ENCODE data around the gene GRM7.

GRM7 gene

DNA sequence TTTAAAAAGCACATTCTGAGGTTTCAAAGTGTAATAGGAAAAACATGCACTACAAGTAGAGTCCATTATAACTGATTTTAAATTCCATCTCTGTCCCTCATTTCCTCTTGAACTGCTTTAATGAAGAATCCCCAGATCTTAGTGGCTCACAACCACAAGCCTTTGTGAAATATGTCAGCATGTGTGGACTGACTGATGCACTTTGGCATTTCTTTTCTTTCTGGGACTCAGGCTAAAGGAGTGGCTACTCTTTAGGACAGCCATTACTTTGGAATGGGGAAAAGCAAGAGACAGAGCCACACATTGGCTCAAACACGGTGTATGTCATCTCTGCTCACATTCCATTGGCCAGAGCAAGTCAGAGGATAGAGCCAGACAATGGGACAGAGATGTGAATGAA lies 139.6 kb downstream of the GRM7 start:
- H3K4me1 ChIP-seq (ENCODE audit: control insufficient read depth in 1 of 2, insufficient read depth in 1 of 2, low read depth in 1 of 2, low read length in 1 of 2) = no peaks in the 10 kb centered on the region
- no peak overlapping the region for H3K27ac ChIP-seq
- H3K9me3 ChIP-seq = no peaks in the 10 kb centered on the region
- no peaks in the 10 kb centered on the region for H3K36me3 ChIP-seq
- TF ChIP-seq, protein P1, sequence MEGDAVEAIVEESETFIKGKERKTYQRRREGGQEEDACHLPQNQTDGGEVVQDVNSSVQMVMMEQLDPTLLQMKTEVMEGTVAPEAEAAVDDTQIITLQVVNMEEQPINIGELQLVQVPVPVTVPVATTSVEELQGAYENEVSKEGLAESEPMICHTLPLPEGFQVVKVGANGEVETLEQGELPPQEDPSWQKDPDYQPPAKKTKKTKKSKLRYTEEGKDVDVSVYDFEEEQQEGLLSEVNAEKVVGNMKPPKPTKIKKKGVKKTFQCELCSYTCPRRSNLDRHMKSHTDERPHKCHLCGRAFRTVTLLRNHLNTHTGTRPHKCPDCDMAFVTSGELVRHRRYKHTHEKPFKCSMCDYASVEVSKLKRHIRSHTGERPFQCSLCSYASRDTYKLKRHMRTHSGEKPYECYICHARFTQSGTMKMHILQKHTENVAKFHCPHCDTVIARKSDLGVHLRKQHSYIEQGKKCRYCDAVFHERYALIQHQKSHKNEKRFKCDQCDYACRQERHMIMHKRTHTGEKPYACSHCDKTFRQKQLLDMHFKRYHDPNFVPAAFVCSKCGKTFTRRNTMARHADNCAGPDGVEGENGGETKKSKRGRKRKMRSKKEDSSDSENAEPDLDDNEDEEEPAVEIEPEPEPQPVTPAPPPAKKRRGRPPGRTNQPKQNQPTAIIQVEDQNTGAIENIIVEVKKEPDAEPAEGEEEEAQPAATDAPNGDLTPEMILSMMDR (IDR thresholded peaks at IDR 0.05) = no peak
- no peaks in the 10 kb centered on the region for H3K27me3 ChIP-seq
- no peak overlapping the region for H3K4me3 ChIP-seq (ENCODE audit: low read depth in 1 of 2, low read length in 1 of 2)

DNA sequence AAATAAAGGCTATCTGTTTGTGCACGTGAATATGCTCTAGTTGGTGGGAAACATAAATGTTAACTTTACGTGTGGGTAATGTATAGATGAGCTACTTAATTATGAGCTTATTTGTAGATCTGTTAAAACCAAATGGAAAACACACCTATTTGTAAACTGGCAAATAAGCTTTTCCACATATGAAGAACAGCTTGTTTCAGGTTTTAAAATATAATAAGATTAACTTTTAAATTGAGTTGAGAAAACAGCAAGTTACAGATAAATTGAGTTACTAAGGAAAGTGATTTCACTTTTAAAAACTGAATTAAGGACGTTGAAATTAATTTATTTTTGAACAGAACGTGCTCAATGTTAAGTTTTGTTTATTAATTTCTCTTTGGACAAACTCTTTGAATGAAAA lies 140.5 kb downstream of the GRM7 start:
- no peaks in the 10 kb centered on the region for H3K27me3 ChIP-seq
- no peaks in the 10 kb centered on the region for H3K36me3 ChIP-seq
- H3K4me3 ChIP-seq (ENCODE audit: low read depth in 1 of 2, low read length in 1 of 2) = no peak overlapping the region
- TF ChIP-seq, protein P1 (IDR thresholded peaks at IDR 0.05) = no peak
- H3K27ac ChIP-seq = no peak overlapping the region
- no peaks in the 10 kb centered on the region for H3K9me3 ChIP-seq
- no peaks in the 10 kb centered on the region for H3K4me1 ChIP-seq (ENCODE audit: control insufficient read depth in 1 of 2, insufficient read depth in 1 of 2, low read depth in 1 of 2, low read length in 1 of 2)

DNA sequence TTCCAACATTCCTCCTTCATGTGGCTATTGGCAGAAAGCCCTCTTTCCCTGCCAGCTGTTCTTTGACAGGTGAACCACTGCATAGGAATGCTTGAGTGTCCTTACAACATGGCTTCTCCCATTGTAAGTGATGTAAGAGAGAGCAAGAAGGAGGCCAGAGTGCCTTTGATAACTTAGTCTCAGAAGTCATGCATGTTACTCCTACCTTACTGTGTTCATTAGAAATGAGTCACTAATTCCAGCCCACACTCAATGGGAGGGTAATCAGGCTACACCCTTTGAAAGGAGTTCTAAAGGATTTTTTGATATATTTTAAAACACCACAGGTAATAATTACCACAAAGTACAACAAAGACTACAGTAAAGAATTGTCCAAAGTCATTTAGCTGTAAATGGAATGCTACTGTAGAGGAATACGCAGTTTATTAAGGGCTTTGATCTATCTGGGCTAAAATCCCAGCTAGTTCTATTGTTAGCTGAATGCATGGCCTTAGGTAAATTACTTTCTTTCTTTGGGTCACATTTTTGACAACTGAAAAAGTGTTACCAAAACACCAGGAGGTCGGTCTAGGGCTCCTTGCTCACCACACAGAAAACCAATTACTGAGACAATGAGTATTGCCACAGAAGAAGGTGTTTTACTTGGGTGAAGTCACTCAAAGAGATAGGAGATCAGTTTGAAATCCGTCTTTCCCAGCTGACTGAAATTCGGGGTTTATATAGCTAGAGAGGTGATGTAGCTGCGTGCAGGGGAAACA lies 154.9 kb downstream of the GRM7 start:
- Histone ChIP-seq H3K9me3 (no peaks in the 10 kb centered on the region), H3K4me1 (ENCODE audit: control insufficient read depth in 1 of 2, insufficient read depth in 1 of 2, low read depth in 1 of 2, low read length in 1 of 2) (no peaks in the 10 kb centered on the region), H3K36me3 (no peaks in the 10 kb centered on the region), H3K4me3 (ENCODE audit: low read depth in 1 of 2, low read length in 1 of 2) (no peak overlapping the region), H3K27ac (no peak overlapping the region), H3K27me3 (no peaks in the 10 kb centered on the region)
- TF ChIP-seq, protein P1 (IDR thresholded peaks at IDR 0.05) = no peak

DNA sequence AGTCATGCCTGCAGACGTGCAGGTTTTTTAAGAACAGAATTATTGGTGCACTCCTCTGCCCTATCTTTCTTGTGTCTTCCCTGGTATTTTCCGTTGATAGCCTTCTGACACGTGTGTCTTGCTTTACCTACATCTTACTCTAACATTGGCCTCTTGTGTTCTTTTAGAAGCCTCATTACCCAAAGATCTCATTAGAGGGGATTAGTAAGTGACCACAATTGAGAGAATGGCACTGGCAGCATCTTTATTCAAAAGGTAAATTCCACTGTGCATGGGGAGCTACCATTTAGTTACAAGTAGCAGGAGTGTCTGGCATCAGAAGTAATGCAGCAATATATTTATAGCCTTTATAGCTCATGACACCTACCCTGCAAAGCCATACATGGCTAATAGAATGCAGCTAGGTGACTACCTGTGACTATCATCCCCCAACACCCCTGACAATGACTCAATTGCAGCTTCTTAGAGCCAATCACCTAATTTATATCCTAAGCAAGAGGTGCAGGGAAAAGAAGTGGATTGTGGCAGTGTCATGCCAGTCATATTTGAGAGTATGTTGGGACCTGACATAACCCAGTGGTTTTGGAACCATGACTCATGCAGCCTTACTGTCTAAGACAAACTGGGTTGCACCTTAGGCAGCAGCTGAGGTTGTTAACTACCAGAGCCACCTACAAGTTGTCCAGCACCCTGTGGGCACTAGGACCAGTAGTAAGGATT lies 164.8 kb downstream of the GRM7 start:
- H3K4me3 ChIP-seq (ENCODE audit: low read depth in 1 of 2, low read length in 1 of 2) = no peak overlapping the region

DNA sequence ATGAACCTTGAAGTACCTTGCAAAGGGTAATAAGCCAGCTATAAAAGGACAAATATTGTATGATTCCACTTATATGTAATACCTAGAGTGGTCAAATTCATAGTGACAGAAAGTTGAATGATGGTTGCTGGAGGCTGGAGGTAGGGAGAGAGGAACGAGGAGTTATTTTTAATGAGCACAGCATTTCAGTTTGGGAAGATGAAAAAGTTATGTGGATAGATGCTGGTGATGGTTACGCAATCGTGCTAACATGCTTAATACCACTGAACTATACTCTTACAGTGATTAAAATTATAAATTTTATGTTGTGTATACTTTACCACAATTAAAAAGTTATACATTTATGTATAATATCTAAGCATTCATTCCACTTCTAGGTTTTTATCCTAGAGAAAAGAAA lies 168.6 kb downstream of the GRM7 start:
- Histone ChIP-seq H3K27ac (no peak overlapping the region), H3K4me1 (ENCODE audit: control insufficient read depth in 1 of 2, insufficient read depth in 1 of 2, low read depth in 1 of 2, low read length in 1 of 2) (no peaks in the 10 kb centered on the region), H3K36me3 (no peaks in the 10 kb centered on the region), H3K9me3 (no peaks in the 10 kb centered on the region), H3K27me3 (no peaks in the 10 kb centered on the region), H3K4me3 (ENCODE audit: low read depth in 1 of 2, low read length in 1 of 2) (no peak overlapping the region)
- TF ChIP-seq, protein P1 (IDR thresholded peaks at IDR 0.05) = no peak

More for the DNA sequence above, 164.8 kb downstream of the GRM7 start:
- H3K9me3 ChIP-seq = no peaks in the 10 kb centered on the region
- no peaks in the 10 kb centered on the region for H3K27me3 ChIP-seq
- H3K27ac ChIP-seq = no peak overlapping the region
- TF ChIP-seq, protein P1 (IDR thresholded peaks at IDR 0.05) = no peak
- H3K4me1 ChIP-seq (ENCODE audit: control insufficient read depth in 1 of 2, insufficient read depth in 1 of 2, low read depth in 1 of 2, low read length in 1 of 2) = no peaks in the 10 kb centered on the region
- H3K36me3 ChIP-seq = no peaks in the 10 kb centered on the region

Data from neutrophil (primary cell).